ENCODE results near the gene APBA1.

DNA sequence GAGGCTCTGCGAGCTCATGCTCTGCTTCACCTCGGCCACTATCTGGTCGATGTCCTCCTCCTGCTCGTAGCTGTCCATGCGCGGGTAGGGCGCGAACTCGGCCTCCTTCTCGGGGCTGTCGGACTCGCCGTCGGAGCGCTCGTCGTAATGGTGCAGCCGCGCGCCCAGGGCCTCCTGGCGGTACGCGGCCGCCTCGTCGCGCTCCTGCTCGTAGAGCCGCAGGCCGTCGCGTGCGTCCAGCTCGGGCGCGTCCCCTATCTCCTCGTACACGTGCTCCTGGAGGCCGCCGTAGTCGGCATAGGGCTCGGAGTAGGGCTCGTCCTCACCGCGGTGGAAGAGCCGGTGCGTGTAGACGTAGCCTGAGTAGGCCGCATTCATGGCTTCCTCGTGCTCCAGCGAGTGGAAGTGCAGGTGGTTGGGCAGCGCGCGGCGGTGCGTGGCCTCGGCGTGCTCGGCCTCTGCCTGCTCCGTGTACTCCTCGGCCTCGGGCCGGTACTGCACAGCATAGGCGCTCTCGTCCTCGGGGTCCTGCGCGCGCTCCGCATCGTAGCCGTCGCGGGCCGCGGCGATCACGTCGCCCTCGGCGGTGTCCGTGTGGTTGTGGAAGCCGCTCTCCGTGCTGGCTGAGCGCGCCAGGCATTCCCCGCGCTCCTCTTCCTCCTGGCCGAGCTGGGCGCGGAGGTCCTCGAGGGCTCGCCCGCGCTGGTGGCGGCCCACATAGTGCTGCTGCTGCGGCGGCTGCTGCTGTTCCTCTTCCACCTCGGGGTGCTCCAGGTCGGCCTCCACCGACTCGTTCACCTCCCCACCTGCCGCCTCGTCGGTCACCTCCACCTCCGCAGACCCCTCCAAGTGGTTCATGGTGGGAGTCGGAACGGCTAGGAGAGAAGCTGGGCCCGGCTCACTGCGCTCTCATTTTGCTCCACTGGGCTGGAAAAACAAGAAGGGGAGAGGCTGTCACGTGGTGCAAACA is 155.5 kb downstream of the APBA1 start:
- TF ChIP-seq, protein P1, sequence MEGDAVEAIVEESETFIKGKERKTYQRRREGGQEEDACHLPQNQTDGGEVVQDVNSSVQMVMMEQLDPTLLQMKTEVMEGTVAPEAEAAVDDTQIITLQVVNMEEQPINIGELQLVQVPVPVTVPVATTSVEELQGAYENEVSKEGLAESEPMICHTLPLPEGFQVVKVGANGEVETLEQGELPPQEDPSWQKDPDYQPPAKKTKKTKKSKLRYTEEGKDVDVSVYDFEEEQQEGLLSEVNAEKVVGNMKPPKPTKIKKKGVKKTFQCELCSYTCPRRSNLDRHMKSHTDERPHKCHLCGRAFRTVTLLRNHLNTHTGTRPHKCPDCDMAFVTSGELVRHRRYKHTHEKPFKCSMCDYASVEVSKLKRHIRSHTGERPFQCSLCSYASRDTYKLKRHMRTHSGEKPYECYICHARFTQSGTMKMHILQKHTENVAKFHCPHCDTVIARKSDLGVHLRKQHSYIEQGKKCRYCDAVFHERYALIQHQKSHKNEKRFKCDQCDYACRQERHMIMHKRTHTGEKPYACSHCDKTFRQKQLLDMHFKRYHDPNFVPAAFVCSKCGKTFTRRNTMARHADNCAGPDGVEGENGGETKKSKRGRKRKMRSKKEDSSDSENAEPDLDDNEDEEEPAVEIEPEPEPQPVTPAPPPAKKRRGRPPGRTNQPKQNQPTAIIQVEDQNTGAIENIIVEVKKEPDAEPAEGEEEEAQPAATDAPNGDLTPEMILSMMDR (IDR thresholded peaks at IDR 0.05), result no peak
- TF ChIP-seq TCF7L2 (IDR thresholded peaks at IDR 0.05; ENCODE audit: low read depth, low read length) (no peak), POLR2AphosphoS5 (IDR thresholded peaks at IDR 0.05; ENCODE audit: low read depth, low read length) (no peak), SIN3A (IDR thresholded peaks at IDR 0.05; ENCODE audit: borderline replicate concordance, insufficient read depth, low read depth, low read length) (no peak)
- TF ChIP-seq, protein P2, sequence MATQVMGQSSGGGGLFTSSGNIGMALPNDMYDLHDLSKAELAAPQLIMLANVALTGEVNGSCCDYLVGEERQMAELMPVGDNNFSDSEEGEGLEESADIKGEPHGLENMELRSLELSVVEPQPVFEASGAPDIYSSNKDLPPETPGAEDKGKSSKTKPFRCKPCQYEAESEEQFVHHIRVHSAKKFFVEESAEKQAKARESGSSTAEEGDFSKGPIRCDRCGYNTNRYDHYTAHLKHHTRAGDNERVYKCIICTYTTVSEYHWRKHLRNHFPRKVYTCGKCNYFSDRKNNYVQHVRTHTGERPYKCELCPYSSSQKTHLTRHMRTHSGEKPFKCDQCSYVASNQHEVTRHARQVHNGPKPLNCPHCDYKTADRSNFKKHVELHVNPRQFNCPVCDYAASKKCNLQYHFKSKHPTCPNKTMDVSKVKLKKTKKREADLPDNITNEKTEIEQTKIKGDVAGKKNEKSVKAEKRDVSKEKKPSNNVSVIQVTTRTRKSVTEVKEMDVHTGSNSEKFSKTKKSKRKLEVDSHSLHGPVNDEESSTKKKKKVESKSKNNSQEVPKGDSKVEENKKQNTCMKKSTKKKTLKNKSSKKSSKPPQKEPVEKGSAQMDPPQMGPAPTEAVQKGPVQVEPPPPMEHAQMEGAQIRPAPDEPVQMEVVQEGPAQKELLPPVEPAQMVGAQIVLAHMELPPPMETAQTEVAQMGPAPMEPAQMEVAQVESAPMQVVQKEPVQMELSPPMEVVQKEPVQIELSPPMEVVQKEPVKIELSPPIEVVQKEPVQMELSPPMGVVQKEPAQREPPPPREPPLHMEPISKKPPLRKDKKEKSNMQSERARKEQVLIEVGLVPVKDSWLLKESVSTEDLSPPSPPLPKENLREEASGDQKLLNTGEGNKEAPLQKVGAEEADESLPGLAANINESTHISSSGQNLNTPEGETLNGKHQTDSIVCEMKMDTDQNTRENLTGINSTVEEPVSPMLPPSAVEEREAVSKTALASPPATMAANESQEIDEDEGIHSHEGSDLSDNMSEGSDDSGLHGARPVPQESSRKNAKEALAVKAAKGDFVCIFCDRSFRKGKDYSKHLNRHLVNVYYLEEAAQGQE (IDR thresholded peaks at IDR 0.05; ENCODE audit: insufficient read depth in 1 of 2, low read depth in 2 of 2, low read length in 1 of 2), result no peak
